ENCODE measurements around the gene RBFOX2.
"Not testable (repeated sequence)": the region's sequence is repeated elsewhere in the genome, so short reads cannot be mapped to it uniquely, and the experiment has no call there.

RBFOX2 gene

GRCh38 chr22:36022697-36023096 is 5.9 kb downstream of the RBFOX2 start:
- H3K36me3 Mint-ChIP-seq (ENCODE audit: low read depth), result no peaks in the 10 kb centered on the region
- no peaks in the 10 kb centered on the region for H3K9me3 Mint-ChIP-seq
- no peak overlapping the region for H3K27ac Mint-ChIP-seq
- H3K27me3 Mint-ChIP-seq, result peaks cover 21% of the 10 kb centered on the region
- H3K4me3 Mint-ChIP-seq, result no peak overlapping the region
- peaks cover 4% of the 10 kb centered on the region for H3K4me1 Mint-ChIP-seq (ENCODE audit: low read depth)

- Mint-ChIP-seq H3K9me3 (no peaks in the 10 kb centered on the region), H3K36me3 (ENCODE audit: low read depth) (no peaks in the 10 kb centered on the region), H3K4me3 (no peak overlapping the region), H3K27ac (no peak overlapping the region), H3K4me1 (ENCODE audit: low read depth) (peaks cover 3% of the 10 kb centered on the region), H3K27me3 (peaks cover 19% of the 10 kb centered on the region)
Measured at GRCh38 chr22:36022162-36022561, 6.5 kb downstream of the RBFOX2 start.

- H3K9me3 Mint-ChIP-seq, result no peaks in the 10 kb centered on the region
- no peaks in the 10 kb centered on the region for H3K36me3 Mint-ChIP-seq (ENCODE audit: low read depth)
- peaks cover 3% of the 10 kb centered on the region for H3K4me1 Mint-ChIP-seq (ENCODE audit: low read depth)
- no peak overlapping the region for H3K27ac Mint-ChIP-seq
- peaks cover 17% of the 10 kb centered on the region for H3K27me3 Mint-ChIP-seq
- no peak overlapping the region for H3K4me3 Mint-ChIP-seq
Measured at GRCh38 chr22:36021606-36022153, 6.9 kb downstream of the RBFOX2 start.

- not testable (repeated sequence) for H3K9me3 Mint-ChIP-seq; H3K36me3 Mint-ChIP-seq (ENCODE audit: low read depth); H3K4me1 Mint-ChIP-seq (ENCODE audit: low read depth); H3K4me3 Mint-ChIP-seq; H3K27ac Mint-ChIP-seq
- H3K27me3 Mint-ChIP-seq, result peaks cover 21% of the 10 kb centered on the region
Measured at GRCh38 chr22:36020865-36021264, 7.8 kb downstream of the RBFOX2 start.

- no peak overlapping the region for H3K27ac Mint-ChIP-seq
- H3K4me1 Mint-ChIP-seq (ENCODE audit: low read depth), result peaks cover 3% of the 10 kb centered on the region
- no peak overlapping the region for H3K4me3 Mint-ChIP-seq
- peaks cover 17% of the 10 kb centered on the region for H3K27me3 Mint-ChIP-seq
- H3K36me3 Mint-ChIP-seq (ENCODE audit: low read depth), result no peaks in the 10 kb centered on the region
- no peaks in the 10 kb centered on the region for H3K9me3 Mint-ChIP-seq
Measured at GRCh38 chr22:36017651-36018091, 11.0 kb downstream of the RBFOX2 start.

GRCh38 chr22:36016684-36017083 is 11.9 kb downstream of the RBFOX2 start:
- no peak overlapping the region for H3K27ac Mint-ChIP-seq
- peaks cover 3% of the 10 kb centered on the region for H3K4me1 Mint-ChIP-seq (ENCODE audit: low read depth)
- H3K27me3 Mint-ChIP-seq, result peaks cover 23% of the 10 kb centered on the region
- no peaks in the 10 kb centered on the region for H3K36me3 Mint-ChIP-seq (ENCODE audit: low read depth)
- no peak overlapping the region for H3K4me3 Mint-ChIP-seq
- no peaks in the 10 kb centered on the region for H3K9me3 Mint-ChIP-seq

- H3K36me3 Mint-ChIP-seq (ENCODE audit: low read depth), result no peaks in the 10 kb centered on the region
- peaks cover 3% of the 10 kb centered on the region for H3K4me1 Mint-ChIP-seq (ENCODE audit: low read depth)
- H3K27me3 Mint-ChIP-seq, result peaks cover 23% of the 10 kb centered on the region
Measured at GRCh38 chr22:36015811-36016529, 12.7 kb downstream of the RBFOX2 start.

GRCh38 chr22:36015155-36015810 is 13.3 kb downstream of the RBFOX2 start:
- Mint-ChIP-seq H3K36me3 (ENCODE audit: low read depth) (no peaks in the 10 kb centered on the region), H3K27me3 (peaks cover 27% of the 10 kb centered on the region)

More at GRCh38 chr22:36015811-36016529, 12.7 kb downstream of the RBFOX2 start:
- Mint-ChIP-seq H3K4me3 (no peak overlapping the region), H3K27ac (no peak overlapping the region), H3K9me3 (no peaks in the 10 kb centered on the region)

GRCh38 chr22:36014546-36015074 is 14.0 kb downstream of the RBFOX2 start:
- Mint-ChIP-seq H3K4me3 (no peak overlapping the region), H3K27ac (no peak overlapping the region), H3K36me3 (ENCODE audit: low read depth) (no peaks in the 10 kb centered on the region), H3K9me3 (no peaks in the 10 kb centered on the region), H3K4me1 (ENCODE audit: low read depth) (peaks cover 3% of the 10 kb centered on the region), H3K27me3 (peaks cover 31% of the 10 kb centered on the region)

More at GRCh38 chr22:36015155-36015810, 13.3 kb downstream of the RBFOX2 start:
- Mint-ChIP-seq H3K27ac (no peak overlapping the region), H3K4me3 (no peak overlapping the region), H3K9me3 (no peaks in the 10 kb centered on the region), H3K4me1 (ENCODE audit: low read depth) (peaks cover 3% of the 10 kb centered on the region)

GRCh38 chr22:36012332-36012731 is 16.3 kb downstream of the RBFOX2 start:
- peaks cover 25% of the 10 kb centered on the region for H3K27me3 Mint-ChIP-seq

GRCh38 chr22:36010882-36011281 is 17.7 kb downstream of the RBFOX2 start:
- Mint-ChIP-seq H3K27me3 (peaks cover 26% of the 10 kb centered on the region), H3K27ac (no peak overlapping the region), H3K4me3 (no peak overlapping the region), H3K36me3 (ENCODE audit: low read depth) (no peaks in the 10 kb centered on the region), H3K9me3 (no peaks in the 10 kb centered on the region), H3K4me1 (ENCODE audit: low read depth) (no peaks in the 10 kb centered on the region)

More at GRCh38 chr22:36012332-36012731, 16.3 kb downstream of the RBFOX2 start:
- Mint-ChIP-seq H3K4me1 (ENCODE audit: low read depth) (no peaks in the 10 kb centered on the region), H3K27ac (no peak overlapping the region), H3K9me3 (no peaks in the 10 kb centered on the region), H3K36me3 (ENCODE audit: low read depth) (no peaks in the 10 kb centered on the region), H3K4me3 (no peak overlapping the region)

GRCh38 chr22:36010090-36010489 is 18.5 kb downstream of the RBFOX2 start:
- Mint-ChIP-seq H3K36me3 (ENCODE audit: low read depth) (no peaks in the 10 kb centered on the region), H3K9me3 (no peaks in the 10 kb centered on the region), H3K27me3 (peaks cover 27% of the 10 kb centered on the region), H3K4me1 (ENCODE audit: low read depth) (no peaks in the 10 kb centered on the region), H3K27ac (no peak overlapping the region), H3K4me3 (no peak overlapping the region)

- no peaks in the 10 kb centered on the region for H3K36me3 Mint-ChIP-seq (ENCODE audit: low read depth)
- H3K27ac Mint-ChIP-seq, result no peak overlapping the region
- H3K27me3 Mint-ChIP-seq, result peaks cover 31% of the 10 kb centered on the region
- no peaks in the 10 kb centered on the region for H3K9me3 Mint-ChIP-seq
- no peaks in the 10 kb centered on the region for H3K4me1 Mint-ChIP-seq (ENCODE audit: low read depth)
- no peak overlapping the region for H3K4me3 Mint-ChIP-seq
Measured at GRCh38 chr22:36009085-36009484, 19.5 kb downstream of the RBFOX2 start.

- Mint-ChIP-seq H3K27me3 (peaks cover 31% of the 10 kb centered on the region), H3K4me1 (ENCODE audit: low read depth) (no peaks in the 10 kb centered on the region), H3K4me3 (no peak overlapping the region), H3K27ac (no peak overlapping the region), H3K9me3 (no peaks in the 10 kb centered on the region), H3K36me3 (ENCODE audit: low read depth) (no peaks in the 10 kb centered on the region)
Measured at GRCh38 chr22:36008565-36008964, 20.1 kb downstream of the RBFOX2 start.

- no peak overlapping the region for H3K4me3 Mint-ChIP-seq
- H3K36me3 Mint-ChIP-seq (ENCODE audit: low read depth), result no peaks in the 10 kb centered on the region
- H3K27me3 Mint-ChIP-seq, result peaks cover 31% of the 10 kb centered on the region
- H3K4me1 Mint-ChIP-seq (ENCODE audit: low read depth), result no peaks in the 10 kb centered on the region
- no peak overlapping the region for H3K27ac Mint-ChIP-seq
- H3K9me3 Mint-ChIP-seq, result no peaks in the 10 kb centered on the region
Measured at GRCh38 chr22:36008131-36008530, 20.5 kb downstream of the RBFOX2 start.
